Measurements from ENCODE around the gene HSPA5. TPM values are rescaled to one million over a fixed set of nuclear protein-coding genes. Genes with fewer than 3 reads are reported as not detected.

HSPA5 gene
- total and polyA plus RNA-seq, 2 of the 4 experiments (the other 2 are of a cell fraction): 118 to 419 TPM

DNA sequence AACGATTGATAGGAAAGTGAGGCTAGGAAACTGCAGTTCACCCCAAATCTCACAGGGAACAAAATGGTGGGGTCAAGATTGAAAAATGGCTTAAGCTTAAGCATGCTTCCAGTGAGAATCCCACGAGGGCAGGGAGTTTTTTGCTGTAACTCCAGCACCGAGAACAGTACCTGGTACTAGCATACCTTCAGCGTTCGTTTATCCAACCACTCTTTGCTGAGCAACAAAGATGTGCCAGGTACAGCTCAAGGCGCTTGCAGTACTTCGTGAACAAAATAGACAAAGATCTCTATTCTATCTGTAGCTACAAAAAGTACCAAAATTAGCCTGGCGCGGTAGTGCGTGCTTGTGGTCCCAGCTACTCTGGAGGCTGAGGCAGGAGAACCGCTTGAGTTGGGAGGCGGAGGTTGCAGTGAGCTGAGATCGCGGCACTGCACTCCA is 50.8 kb downstream of the HSPA5 start:
- Histone ChIP-seq H4K8ac (ENCODE audit: low read depth in 2 of 2, low read length in 2 of 2) (peak overlapping the region; percentile 91 to 97), H3K4me2 (ENCODE audit: low read depth, low read length) (peak overlapping the region; percentile 65), H3K27me3 (ENCODE audit: control insufficient read depth, insufficient read depth, low read length) (no peaks in the 10 kb centered on the region), H3K36me3 (ENCODE audit: control insufficient read depth, insufficient read depth, low read length) (no peaks in the 10 kb centered on the region), H2AK5ac (ENCODE audit: low read depth, low read length) (peak overlapping the region; percentile 45; the same call in 1 of the 2 replicates), H3K27ac (ENCODE audit: insufficient read depth, low read length) (peak overlapping the region; percentile 77), H3K4me3 (ENCODE audit: insufficient read depth, low read depth, low read length) (peak overlapping the region; percentile 63), H2AFZ (replicated peaks; ENCODE audit: low read length, poor library complexity) (peak overlapping the region; percentile 88), H2BK120ac (ENCODE audit: low read depth, low read length) (0 out of 2 replicates have a peak overlapping the region, but pooled peaks have one; percentile 11), H3K4ac (ENCODE audit: low read depth, low read length) (peak overlapping the region; percentile 67), H2BK20ac (ENCODE audit: low read depth, low read length) (no peak overlapping the region), H3K9me1 (ENCODE audit: insufficient read depth, low read length) (no peaks in the 10 kb centered on the region; the same call in 1 of the 2 replicates), H4K20me1 (ENCODE audit: insufficient read depth, low read length) (peaks cover 25% of the 10 kb centered on the region), H4K91ac (ENCODE audit: insufficient read depth, low read depth, low read length) (peak overlapping the region; percentile 87), H2AK9ac (replicated peaks; ENCODE audit: low read depth, low read length, poor library complexity) (peak overlapping the region; percentile 58), H3K14ac (replicated peaks; ENCODE audit: low read depth, low read length) (peak overlapping the region; percentile 78), H2BK5ac (ENCODE audit: low read depth, low read length, poor library complexity, severe bottlenecking) (peak overlapping the region; percentile 67), H3K9ac (ENCODE audit: low read depth, low read length) (peak overlapping the region; percentile 91), H3K79me1 (ENCODE audit: low read depth in 1 of 2, low read length in 2 of 2) (peaks cover 5 to 34% of the 10 kb centered on the region in 2 experiments; a peak in 3 of 4 replicates), H3K9me3 (ENCODE audit: control insufficient read depth, insufficient read depth, low read length) (no peaks in the 10 kb centered on the region), H3K23ac (ENCODE audit: low read depth, low read length) (peak overlapping the region; percentile 64), H3K18ac (ENCODE audit: low read depth, low read length) (no peak overlapping the region), H2BK15ac (ENCODE audit: low read depth, low read length) (no peak overlapping the region), H3K4me1 (ENCODE audit: control insufficient read depth, insufficient read depth, low read length) (peaks cover 4% of the 10 kb centered on the region; the same call in 1 of the 2 replicates), H3K56ac (ENCODE audit: extremely low read depth, insufficient read depth, low read length) (peak overlapping the region; percentile 91; the same call in 1 of the 2 replicates), H4K5ac (ENCODE audit: low read depth, low read length) (peak overlapping the region; percentile 33)
- dilution Hi-C loops (cut with HindIII; ENCODE audit: low sequenced_read_pairs, unreplicated experiment) (no loop called here), intact Hi-C loops (cut with micrococcal nuclease) (no loop called here), in situ Hi-C loops (cut with MboI; ENCODE audit: low sequenced_read_pairs) (no loop called here)
- ChIA-PET CTCF (no interaction called here), POLR2A (ENCODE audit: unreplicated experiment) (no interaction called here)
- 90% methylated on average over 2 of the region's 14 CpGs; no CpG with 5 or more reads in 1 of the 2 experiments for WGBS, 2 experiments (ENCODE audit: extremely low coverage in 2 of 2, insufficient read length in 1 of 2)
- peak; percentile 3 for ATAC-seq (ENCODE audit: low read depth)
- no TSS peak for BruUV-seq (replicated peaks)
- TF ChIP-seq, protein P1, sequence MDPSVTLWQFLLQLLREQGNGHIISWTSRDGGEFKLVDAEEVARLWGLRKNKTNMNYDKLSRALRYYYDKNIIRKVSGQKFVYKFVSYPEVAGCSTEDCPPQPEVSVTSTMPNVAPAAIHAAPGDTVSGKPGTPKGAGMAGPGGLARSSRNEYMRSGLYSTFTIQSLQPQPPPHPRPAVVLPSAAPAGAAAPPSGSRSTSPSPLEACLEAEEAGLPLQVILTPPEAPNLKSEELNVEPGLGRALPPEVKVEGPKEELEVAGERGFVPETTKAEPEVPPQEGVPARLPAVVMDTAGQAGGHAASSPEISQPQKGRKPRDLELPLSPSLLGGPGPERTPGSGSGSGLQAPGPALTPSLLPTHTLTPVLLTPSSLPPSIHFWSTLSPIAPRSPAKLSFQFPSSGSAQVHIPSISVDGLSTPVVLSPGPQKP (IDR thresholded peaks at IDR 0.05; ENCODE audit: borderline replicate concordance, low read depth, low read length): no peak
- TF ChIP-seq RFX5 (IDR thresholded peaks at IDR 0.05; ENCODE audit: low read depth, low read length) (no peak), FOS (IDR thresholded peaks at IDR 0.05; ENCODE audit: low read depth, low read length) (no peak), BHLHE40 (IDR thresholded peaks at IDR 0.05; ENCODE audit: low read depth, low read length) (no peak), SMC3 (IDR thresholded peaks at IDR 0.05; ENCODE audit: low read depth, low read length) (no peak), CHD1 (IDR thresholded peaks at IDR 0.05; ENCODE audit: low read depth, low read length) (no peak), MAFK (IDR thresholded peaks at IDR 0.05; ENCODE audit: low read depth, low read length) (no peak), CEBPB (IDR thresholded peaks at IDR 0.05; ENCODE audit: low read depth, low read length) (no peak), NFE2L2 (IDR thresholded peaks at IDR 0.05; ENCODE audit: low read depth, low read length) (no peak), RAD21 (IDR thresholded peaks at IDR 0.05; ENCODE audit: low read length) (no peak), CTCF (conservative IDR thresholded peaks at IDR 0.05; ENCODE audit: low read depth, low read length) (no peak), MXI1 (IDR thresholded peaks at IDR 0.05; ENCODE audit: borderline replicate concordance, low read depth, low read length) (no peak), MAZ (IDR thresholded peaks at IDR 0.05; ENCODE audit: borderline replicate concordance, low read depth, low read length) (no peak), RCOR1 (IDR thresholded peaks at IDR 0.05; ENCODE audit: insufficient replicate concordance, low read length) (no peak), POLR2A (IDR thresholded peaks at IDR 0.05; ENCODE audit: low read depth, low read length) (no peak)
- TF ChIP-seq, protein P2, sequence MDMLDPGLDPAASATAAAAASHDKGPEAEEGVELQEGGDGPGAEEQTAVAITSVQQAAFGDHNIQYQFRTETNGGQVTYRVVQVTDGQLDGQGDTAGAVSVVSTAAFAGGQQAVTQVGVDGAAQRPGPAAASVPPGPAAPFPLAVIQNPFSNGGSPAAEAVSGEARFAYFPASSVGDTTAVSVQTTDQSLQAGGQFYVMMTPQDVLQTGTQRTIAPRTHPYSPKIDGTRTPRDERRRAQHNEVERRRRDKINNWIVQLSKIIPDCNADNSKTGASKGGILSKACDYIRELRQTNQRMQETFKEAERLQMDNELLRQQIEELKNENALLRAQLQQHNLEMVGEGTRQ (IDR thresholded peaks at IDR 0.05; ENCODE audit: low read depth, low read length): no peak
- no peak for DNase-seq
